SKM-1 treated with dmso at 0.1 percent for 144 hours (cell line): ENCODE data around the gene ZNF709.
"Not testable (repeated sequence)": the region's sequence is repeated elsewhere in the genome, so short reads cannot be mapped to it uniquely, and the experiment has no call there.

Experiments
- DNase-seq: peaks from one replicate; lab custom pipeline; 2025; ENCODE audit not compliant: unreplicated experiment; lab: John Stamatoyannopoulos, UW

The ZNF709 gene

DNA sequence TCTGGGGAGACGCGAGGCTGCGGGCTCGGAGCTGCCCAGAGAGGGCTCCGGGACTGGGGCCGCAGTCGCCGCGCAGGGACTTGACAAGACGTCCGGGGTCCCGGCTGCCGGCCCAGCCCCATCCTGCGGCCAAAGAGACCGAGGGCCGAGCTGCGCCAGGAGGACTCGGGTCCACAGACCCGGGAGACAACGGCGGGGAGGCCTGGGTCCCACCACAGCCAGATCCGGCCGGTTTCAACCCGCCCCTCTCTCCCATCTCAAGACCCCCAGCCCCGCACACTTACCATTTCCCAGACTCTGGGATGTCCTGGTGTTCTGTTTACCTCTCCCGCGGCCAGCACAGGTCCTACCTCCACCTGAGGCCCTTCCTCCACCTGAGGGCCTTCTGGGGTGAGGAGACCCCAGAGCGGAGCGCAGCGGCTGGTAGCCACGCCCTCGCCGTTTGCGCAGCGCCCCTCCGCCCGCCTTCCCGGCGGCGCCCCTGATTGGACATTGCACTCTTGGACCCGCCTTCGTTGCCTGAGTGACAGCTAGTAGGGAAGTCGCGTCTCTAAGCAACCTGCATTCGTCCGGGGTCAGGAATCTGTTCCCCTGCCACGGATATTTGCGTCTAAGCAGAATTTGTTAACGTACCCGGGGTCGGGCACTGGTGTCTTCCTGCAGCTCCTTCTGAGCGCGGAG lies at the start of gene ZNF709:
TSS of gene ZNF709 (minus strand) at position 446 of the 681 bp plus-strand sequence. CDS start at position 287, 159 bp downstream.
- DNase-seq, result peak; percentile 80

DNA sequence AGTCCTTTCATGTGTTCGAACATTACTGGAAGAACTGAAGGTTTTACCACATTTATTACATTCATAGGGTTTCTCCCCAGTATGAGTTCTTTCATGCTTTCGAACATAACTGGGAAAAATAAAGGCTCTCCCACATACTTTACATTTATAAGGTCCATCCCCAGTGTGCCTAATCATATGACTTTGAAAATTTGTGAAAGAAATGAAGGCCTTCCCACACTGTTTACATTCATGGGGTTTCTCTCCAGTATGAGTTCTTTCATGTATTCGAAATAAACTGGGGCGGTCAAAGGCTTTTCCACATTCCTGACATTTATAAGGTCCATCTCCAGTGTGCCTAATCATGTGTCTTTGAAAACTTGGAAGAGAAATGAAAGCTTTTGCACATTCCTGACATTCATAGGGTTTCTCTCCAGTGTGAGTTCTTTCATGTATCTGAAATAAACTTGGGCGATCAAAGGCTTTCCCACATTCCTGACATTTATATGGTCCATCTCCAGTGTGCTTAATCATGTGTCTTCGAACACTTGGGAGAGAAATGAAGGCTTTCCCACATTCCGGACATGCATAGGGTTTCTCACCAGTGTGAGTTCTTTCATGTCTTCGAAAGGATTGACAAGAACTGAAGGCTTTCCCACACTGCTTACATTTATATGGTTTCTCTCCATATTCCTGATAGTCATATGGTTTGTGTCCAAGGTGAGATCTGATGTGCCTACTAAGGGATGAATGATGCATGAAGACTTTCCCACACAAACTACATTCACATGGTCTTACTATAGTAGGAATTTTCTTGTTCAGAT lies 42.6 kb upstream of the ZNF709 start:
- no peak for DNase-seq

DNA sequence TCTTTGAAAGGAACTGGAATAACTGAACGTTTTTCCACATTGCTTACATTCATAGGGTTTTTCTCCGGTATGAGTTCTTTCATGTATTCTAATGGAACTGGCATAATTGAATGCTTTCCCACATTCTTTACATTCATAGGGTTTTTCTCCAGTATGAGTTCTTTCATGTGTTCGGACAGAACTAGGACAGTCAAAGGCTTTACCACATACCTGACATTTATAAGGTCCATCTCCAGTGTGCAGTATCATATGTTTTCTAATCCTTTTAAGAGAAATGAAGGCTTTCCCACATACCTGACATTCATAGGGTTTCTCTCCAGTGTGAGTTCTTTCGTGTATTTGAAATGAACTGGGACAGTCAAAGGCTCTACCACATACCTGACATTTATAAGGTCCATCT lies 41.9 kb upstream of the ZNF709 start:
- no peak for DNase-seq

DNA sequence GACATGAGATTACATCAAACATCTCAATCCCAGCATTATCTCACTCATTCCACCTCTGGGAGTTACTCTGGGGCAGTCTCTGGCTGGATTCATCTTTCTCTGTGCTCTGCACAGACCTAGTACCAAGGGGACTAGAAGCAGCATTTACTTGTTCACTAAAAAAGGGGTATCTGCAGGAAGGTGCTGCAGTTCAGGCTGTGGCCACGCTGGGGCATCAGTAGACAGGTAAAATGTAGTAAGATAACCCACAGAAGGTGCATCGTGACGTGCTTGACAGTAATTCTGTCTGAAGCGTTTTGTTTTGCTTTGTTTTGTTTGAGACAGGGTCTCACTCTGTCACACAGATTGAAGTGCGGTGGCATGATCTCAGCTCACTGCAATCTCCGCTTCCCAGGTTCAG lies 37.4 kb upstream of the ZNF709 start:
- no peak for DNase-seq

DNA sequence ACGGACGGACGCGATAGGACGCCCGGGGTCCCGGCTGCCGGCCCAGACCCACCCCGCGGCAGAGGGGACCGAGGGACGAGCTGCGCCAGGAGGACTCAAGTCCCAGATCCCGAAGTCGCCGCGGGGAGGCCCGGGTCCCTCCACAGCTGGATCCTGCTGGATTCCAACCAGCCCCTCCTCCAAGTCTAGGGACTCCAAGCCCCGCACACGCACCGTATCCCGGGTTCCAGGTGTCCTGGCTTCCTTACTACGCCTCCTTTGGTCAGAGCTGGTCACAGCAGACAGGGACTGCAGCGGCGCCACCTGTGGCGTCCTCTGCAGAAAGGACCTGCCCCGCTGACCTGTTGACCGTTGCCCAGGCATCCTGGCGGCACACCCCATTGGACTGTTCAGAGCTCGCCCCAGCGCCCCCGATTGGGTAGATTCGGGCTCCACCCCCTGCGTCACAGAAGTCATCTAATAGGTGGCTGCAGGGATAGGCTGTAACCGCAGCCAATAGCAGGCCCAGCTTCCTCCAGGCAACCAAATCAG lies 29.0 kb upstream of the ZNF709 start:
- DNase-seq, result no peak

DNA sequence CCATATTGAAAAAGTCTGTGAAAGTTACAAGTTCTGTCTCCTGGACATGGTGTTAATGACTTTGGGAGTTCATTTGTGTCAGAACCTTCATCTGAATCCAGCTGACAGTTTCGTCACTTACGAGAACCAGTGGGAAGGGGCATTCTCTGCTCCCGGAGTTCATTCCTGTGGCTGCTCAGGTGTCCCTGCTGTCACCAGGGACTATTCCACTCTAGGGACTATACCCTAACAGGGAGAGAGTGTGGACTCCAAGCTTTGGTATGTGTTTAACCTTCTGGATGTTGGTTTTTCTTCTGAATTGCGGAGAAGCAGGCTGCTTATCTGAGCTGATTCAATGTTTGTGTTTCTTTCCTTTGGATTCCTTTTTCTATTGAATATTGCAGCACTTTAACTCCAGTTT lies 12.4 kb upstream of the ZNF709 start:
- no peak for DNase-seq

DNA sequence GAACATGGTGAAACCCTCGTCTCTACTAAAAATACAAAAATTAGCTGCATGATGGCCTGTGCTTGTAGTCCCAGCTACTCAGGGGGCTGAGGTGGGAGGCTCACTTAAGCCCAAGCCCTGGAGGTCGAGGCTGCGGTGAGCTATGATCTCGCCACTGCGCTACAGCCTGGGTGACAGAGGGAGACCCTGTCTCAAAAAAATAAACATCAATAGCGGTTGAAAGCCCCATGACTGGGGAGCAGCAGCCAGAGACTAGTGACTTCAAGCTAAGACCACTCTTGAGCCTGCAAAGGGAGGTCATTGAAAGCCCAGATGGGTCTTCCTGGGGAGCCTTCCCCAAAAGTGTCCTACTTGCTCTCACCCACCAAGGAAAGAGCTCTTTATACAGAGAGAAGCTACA lies 11.9 kb upstream of the ZNF709 start:
- DNase-seq, result no peak

DNA sequence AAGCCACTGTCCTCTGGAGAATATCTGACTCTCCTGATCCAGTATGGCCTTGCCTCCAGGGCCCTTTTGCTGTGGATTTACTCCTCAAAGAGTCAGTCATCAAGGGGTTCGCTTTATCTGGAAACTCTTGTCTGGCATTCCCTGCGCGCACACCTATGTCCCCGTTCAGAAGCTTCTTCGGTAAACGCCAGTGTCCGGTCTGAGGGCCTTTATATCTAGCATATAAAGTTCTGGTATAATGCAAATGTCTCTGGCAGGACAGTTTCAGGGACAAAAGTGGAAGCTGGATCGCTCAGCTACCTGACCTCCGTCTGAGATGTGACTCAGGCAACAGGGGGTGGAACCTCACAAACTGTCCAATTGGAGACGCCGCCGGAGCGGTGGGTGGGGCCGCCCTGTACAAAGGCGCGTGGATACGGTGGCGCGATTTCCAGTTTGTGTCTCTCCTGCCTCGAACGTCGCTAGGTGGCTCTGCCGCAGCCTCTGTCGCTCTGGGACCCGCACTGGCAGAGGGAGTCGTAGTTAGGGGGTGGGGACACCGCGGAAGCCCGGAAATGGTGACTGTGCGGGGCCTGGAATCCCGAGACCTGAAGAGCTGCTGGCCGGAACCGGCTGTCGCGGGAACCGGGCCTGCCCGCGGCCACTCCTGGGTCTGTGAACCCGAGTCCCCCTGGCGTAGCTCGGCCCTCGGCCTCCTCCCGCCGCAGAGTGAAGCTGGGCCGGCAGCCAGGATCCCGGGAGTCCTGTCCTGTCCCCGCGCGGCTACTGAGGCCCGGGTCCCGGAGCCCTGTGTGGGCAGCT lies 10.6 kb upstream of the ZNF709 start:
- DNase-seq, result peak; percentile 95

DNA sequence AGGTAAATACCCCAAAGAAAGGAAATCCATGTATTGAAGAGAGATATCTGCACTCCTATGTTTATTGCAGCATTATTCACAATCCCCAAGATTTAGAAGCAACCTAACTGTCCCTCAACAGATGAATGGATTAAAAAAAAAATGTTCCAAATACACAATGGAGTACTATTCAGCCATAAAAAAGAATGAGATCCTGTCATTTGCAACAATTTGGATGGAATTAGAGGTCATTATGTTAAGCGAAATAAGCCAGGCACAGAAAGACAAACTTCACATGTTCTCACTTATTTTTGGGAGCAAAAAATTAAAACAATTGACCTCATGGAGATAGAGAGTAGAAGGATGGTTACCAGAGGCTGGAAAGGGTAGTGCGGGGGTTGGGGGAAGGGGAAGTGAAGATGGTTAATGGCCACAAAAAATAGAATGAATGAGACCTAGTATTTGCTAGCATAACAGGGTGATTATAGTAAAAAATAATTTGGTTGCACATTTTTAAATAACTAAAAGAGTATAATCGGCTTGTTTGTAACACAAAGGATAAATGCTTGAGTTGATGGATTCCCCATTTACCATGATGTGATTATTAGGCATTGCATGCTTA lies 9.7 kb upstream of the ZNF709 start:
- DNase-seq, result no peak

DNA sequence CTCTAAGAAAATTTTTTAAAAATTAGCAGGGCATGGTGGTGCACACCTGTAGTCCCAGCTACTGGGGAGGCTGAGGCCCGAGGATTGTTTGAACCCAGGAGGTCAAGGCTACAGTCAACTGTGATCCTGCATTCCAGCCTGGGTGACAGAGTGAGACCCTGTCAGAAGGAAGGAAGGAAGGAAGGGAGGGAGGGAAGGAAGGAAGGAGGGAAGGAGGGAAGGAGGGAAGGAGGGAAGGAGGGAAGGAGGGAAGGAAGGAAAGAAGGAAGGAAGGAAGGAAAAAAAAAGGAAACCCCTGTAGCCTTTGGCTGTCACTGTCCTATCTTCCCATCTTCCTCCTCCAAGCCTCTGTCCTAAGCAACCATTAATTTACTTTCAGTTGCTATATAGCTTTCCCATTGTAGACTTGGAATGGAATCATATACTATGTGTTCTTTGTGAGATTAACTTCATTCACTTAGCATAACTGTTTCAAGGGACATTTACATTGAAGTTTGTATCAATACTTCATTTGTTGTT lies 1.7 kb upstream of the ZNF709 start:
- not testable (repeated sequence) for DNase-seq

DNA sequence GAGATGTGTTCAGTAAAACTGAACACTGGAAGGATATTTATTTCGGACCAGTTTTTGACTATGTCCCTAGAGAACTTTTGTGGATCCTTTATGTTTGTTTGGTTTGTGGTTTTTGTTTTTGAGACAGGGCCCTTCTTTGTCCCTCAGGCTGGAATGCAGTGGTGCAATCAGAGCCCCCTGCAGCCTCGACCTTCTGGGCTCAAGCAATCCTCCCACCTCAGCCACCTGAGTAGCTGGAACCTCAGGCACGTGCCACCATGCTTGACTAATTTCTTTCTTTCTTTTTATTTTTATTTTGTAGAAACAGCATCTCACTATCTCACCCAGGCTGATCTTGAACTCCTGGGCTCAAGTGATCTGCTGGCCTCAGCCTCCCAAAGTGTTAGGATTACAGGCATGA lies 955 bp upstream of the ZNF709 start:
- no peak for DNase-seq

DNA sequence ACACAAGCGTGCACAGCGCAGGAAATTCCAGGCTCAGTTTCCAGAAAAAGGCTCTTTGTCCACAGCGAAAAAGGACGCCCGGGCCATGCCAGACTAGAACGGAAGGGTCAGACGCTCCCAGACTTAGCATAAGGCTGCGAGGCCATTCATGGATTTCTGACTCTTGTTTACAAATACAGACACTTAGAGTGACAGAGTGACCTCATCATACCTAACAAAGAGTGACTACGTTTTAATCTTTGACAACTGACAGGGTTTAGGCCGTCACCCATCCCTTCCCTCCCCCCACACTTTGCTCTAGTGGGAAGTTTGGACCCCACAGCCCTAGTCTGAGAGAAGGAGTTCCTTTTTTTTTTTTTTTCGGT lies 418 bp upstream of the ZNF709 start:
- DNase-seq, result no peak

DNA sequence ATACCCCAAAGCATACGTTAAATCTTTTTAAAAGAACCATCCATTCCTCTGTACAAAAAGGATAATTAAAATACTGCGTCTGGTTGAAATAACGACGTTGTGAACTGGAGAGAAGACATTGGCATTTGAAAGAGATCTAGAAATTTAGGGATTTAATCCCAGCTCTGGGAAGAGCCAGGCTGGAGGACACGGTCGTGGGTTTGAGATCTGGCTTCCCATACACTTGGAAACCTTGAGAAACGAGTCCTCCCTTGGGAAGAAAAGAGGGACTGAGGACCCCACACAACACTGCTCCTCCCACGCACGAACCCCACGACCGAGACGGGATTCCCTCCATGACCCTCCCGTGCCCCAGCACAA lies 625 bp downstream of the ZNF709 start:
- no peak for DNase-seq

DNA sequence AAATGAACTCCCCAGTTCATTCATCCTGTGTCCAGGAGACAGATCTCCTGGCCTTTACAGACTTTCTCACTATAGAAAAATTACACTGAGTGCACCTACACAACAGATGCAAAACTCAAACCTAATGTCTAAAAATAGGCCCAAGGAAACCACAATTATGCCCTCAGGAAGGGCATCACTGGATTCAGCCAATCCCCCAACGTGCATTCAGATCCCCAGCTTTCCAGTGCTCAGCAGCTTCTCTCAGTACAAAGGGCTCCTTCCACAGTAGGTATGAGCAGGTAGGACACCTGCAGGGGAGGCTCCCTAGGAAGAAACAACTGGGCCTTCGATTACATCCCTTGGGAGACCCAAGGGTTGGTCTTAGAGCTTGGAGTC lies 2.1 kb downstream of the ZNF709 start:
- DNase-seq, result no peak

DNA sequence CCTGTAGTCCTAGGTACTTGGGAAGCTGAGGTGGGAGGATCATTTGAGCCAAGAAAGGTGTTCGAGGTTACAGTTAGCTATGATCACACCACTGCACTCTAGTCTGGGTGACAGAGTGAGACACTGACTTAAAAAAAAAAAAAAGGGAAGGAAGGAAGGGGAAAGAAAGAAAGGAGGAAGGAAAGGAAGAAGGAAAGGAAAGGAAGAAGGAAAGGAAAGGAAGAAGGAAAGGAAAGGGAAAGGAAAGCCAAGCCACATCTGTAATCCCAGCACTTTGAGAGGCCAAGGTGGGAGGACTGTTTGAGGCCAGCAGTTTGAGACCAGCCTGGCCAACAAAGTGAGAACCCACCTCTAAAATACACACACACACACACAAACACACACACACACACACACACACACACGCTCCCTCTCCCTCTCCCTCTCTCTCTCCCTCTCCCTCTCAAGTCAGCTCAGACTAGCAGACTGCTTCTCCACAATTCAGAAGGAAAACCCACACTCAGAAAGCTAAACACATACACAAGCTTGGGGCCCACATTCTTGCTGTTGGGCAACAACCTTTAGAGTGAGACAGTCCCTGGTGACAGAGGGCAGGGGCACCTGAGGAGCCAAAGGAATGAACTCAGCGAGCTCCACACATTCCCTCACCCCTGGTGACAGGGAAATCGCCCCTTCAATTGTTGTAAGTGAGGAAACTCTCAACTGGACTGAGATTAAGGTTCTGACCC lies 2.7 kb downstream of the ZNF709 start:
- DNase-seq, result no peak

DNA sequence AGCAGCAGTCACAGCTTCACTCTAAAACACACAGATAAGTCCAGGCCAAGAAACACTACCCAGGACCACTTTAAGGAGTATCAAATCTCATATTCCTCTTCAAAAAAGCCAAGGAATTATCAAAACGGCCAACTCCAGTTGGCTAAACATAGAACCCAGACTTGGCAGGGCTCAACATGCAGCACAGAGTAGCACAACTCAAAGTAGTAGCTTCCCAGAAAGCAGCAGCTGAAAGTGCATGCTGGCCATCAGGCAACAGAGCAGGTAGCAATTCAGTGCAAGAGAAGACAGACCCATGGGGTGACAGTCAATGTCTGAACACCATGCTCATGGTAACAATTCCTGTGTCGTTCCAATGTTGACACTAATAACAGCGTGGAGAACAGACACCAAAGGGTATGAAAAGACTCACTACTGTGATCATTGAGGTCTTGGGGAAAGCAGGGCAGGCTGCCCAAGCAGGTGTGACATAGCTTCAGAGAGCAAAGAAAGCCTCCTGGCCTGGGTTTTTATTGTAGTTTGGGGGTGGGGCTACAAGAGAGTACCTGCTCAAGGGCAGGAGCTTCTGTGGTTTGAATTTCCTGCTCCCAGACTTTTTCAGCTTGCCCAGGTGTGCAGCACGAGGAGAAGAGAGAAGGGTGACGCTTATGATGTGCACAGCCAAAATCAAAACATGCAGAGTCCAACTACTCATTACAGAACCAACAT lies 6.2 kb downstream of the ZNF709 start:
- DNase-seq, result no peak

DNA sequence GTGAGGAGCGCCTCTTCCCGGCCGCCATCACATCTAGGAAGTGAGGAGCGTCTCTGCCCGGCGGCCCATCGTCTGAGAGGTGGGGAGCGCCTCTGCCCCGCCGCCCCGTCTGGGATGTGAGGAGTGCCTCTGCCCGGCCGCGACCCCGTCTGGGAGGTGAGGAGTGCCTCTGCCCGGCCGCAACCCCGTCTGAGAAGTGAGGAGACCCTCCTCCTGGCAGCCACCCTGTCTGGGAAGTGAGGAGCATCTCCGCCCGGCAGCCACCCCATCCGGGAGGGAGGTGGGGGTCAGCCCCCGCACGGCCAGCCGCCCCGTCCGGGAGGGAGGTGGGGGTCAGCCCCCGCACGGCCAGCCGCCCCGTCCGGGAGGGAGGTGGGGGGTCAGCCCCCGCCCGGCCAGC lies 17.0 kb downstream of the ZNF709 start:
- not testable (repeated sequence) for DNase-seq

DNA sequence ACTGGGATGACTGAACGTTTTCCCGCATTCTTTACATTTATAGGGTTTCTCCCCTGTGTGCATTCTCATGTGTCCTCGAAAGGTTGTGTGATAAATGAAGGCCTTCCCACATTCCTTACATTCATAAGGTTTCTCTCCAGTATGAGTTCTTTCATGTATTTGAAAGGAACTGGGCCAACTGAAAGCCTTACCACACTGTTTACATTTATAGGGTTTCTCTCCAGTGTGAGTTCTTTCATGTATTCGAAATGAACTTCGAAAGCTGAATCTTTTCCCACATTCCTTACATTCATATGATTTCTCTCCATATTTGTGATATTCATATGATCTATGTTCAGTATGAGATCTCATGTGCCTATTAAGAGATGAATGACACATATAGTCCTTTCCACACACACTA lies 19.4 kb downstream of the ZNF709 start:
- no peak for DNase-seq

DNA sequence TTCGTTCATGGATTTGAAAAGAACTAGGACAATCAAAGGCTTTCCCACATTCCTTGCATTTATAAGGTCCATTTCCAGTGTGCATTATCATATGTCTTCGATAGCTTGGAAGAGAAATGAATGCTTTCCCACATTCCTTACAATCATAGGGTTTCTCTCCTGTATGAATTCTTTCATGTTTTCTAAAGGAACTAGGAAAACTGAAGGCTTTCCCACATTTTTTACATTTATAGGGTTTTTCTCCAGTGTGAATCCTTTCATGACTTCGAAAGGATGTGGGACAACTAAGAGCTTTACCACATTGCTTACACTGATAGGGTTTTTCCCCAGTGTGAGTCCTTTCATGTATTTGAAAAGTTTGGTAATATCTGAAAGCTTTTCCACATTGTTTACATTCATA lies 19.8 kb downstream of the ZNF709 start:
- no peak for DNase-seq

DNA sequence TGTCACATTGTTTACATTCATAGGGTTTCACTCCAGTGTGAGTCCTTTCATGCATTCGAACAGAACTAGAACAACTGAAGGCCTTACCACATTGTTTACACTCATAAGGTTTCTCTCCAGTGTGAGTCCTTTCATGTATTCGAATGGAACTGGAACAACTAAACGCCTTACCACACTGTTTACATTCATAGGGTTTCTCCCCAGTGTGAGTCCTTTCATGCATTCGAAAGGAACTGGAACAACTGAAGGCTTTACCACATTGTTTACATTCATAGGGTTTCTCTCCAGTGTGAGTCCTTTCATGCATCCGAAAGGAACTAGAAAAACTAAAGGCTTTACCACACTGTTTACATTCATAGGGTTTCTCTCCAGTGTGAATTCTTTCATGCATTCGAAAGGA lies 20.5 kb downstream of the ZNF709 start:
- DNase-seq, result not testable (repeated sequence)
